Measurements from ENCODE around the gene MAP3K21.

Gene MAP3K21

GRCh38 chr1:233360525-233361102, 33.1 kb downstream of the MAP3K21 start:
- no peak for DNase-seq

GRCh38 chr1:233361876-233362275, 34.4 kb downstream of the MAP3K21 start:
- DNase-seq, result no peak

GRCh38 chr1:233362743-233363142, 35.2 kb downstream of the MAP3K21 start:
- DNase-seq, result no peak

GRCh38 chr1:233364026-233364425, 36.5 kb downstream of the MAP3K21 start:
- no peak for DNase-seq

- DNase-seq, result no peak
These were observed 37.4 kb downstream of the MAP3K21 start for GRCh38 chr1:233364695-233365539.

GRCh38 chr1:233366575-233366974, 39.1 kb downstream of the MAP3K21 start:
- no peak for DNase-seq

- no peak for DNase-seq
These were observed 39.7 kb downstream of the MAP3K21 start for GRCh38 chr1:233367057-233367803.

GRCh38 chr1:233368106-233368788, 40.7 kb downstream of the MAP3K21 start:
- DNase-seq, result no peak

GRCh38 chr1:233368789-233369130, 41.2 kb downstream of the MAP3K21 start:
- DNase-seq, result no peak

- DNase-seq, result no peak
These were observed 44.9 kb downstream of the MAP3K21 start for GRCh38 chr1:233372218-233373120.

- DNase-seq, result no peak
These were observed 45.7 kb downstream of the MAP3K21 start for GRCh38 chr1:233373226-233373625.

GRCh38 chr1:233375653-233376052, 48.1 kb downstream of the MAP3K21 start:
- no peak for DNase-seq

- DNase-seq, result no peak
These were observed 49.0 kb downstream of the MAP3K21 start for GRCh38 chr1:233376382-233377110.

GRCh38 chr1:233379869-233380438, 52.4 kb downstream of the MAP3K21 start:
- DNase-seq, result no peak

- DNase-seq, result no peak
These were observed 54.3 kb downstream of the MAP3K21 start for GRCh38 chr1:233381806-233382205.

GRCh38 chr1:233383984-233384383, 56.5 kb downstream of the MAP3K21 start:
- DNase-seq, result no peak

GRCh38 chr1:233386336-233386735, 58.8 kb downstream of the MAP3K21 start:
- DNase-seq, result no peak

GRCh38 chr1:233387585-233387984, 60.1 kb downstream of the MAP3K21 start:
- no peak for DNase-seq

GRCh38 chr1:233389169-233389568, 61.6 kb downstream of the MAP3K21 start:
- no peak for DNase-seq

- DNase-seq, result no peak
These were observed 62.4 kb downstream of the MAP3K21 start for GRCh38 chr1:233389893-233390292.

Data from activated naive CD4-positive, alpha-beta T cell treated with anti-CD3 and anti-CD28 coated beads, Interleukin-2, amount 50 U/mL, for 16 hours (primary cell).